NCI-H1694 (cell line): ENCODE data around the gene RNASEH2B.

Source experiments
- DNase-seq: peaks from one replicate; lab custom pipeline; 2025; lab: John Stamatoyannopoulos, UW

RNASEH2B gene

GRCh38 chr13:50940509-50940908 is 30.9 kb downstream of the RNASEH2B start:
- no peak for DNase-seq

- no peak for DNase-seq
These were observed 31.6 kb downstream of the RNASEH2B start for GRCh38 chr13:50941146-50941545.

GRCh38 chr13:50942630-50943311 is 33.2 kb downstream of the RNASEH2B start:
- DNase-seq = no peak

GRCh38 chr13:50945669-50946068 is 36.1 kb downstream of the RNASEH2B start:
- DNase-seq = no peak

GRCh38 chr13:50948601-50949000 is 39.0 kb downstream of the RNASEH2B start:
- no peak for DNase-seq

- peak; percentile 49 for DNase-seq
These were observed 41.3 kb downstream of the RNASEH2B start for GRCh38 chr13:50950849-50951248.

GRCh38 chr13:50951366-50951765 is 41.8 kb downstream of the RNASEH2B start:
- DNase-seq = no peak

GRCh38 chr13:50955241-50955640 is 45.6 kb downstream of the RNASEH2B start:
- DNase-seq = no peak

GRCh38 chr13:50955798-50956197 is 46.2 kb downstream of the RNASEH2B start:
- DNase-seq = no peak

- no peak for DNase-seq
These were observed 48.0 kb downstream of the RNASEH2B start for GRCh38 chr13:50957620-50958019.

GRCh38 chr13:50969691-50970090 is 60.1 kb downstream of the RNASEH2B start:
- DNase-seq = peak; percentile 47

- no peak for DNase-seq
These were observed 61.4 kb downstream of the RNASEH2B start for GRCh38 chr13:50970956-50971355.

GRCh38 chr13:50974268-50974667 is 64.7 kb downstream of the RNASEH2B start:
- DNase-seq = no peak

GRCh38 chr13:50979187-50979586 is 69.6 kb downstream of the RNASEH2B start:
- no peak for DNase-seq

GRCh38 chr13:50981686-50982085 is 72.1 kb downstream of the RNASEH2B start:
- no peak for DNase-seq

GRCh38 chr13:50989476-50989875 is 79.9 kb downstream of the RNASEH2B start:
- DNase-seq = no peak

- no peak for DNase-seq
These were observed 80.7 kb downstream of the RNASEH2B start for GRCh38 chr13:50990065-50990817.

- peak; percentile 8 for DNase-seq
These were observed 81.4 kb downstream of the RNASEH2B start for GRCh38 chr13:50990818-50991506.

GRCh38 chr13:50991579-50992521 is 82.3 kb downstream of the RNASEH2B start:
- peak; percentile 65 for DNase-seq

- no peak for DNase-seq
These were observed 83.8 kb downstream of the RNASEH2B start for GRCh38 chr13:50993371-50993770.

GRCh38 chr13:50993934-50994333 is 84.3 kb downstream of the RNASEH2B start:
- DNase-seq = peak; percentile 35

GRCh38 chr13:50994651-50995050 is 85.1 kb downstream of the RNASEH2B start:
- peak; percentile 84 for DNase-seq
